SK-N-SH treated with all-trans-retinoic acid at 6 μM for 48 hours (cell line): Measurements from ENCODE around the gene ABLIM1.

ENCODE experiments used
- ATAC-seq: fragments of 200-7000 bp; cut with Tn5 transposase; 3 replicates; pipeline ENCODE4 v1.9.1; 2020; ENCODE audit warnings: mild to moderate bottlenecking, moderate library complexity
- ARNTL ChIP-seq: fragments of 450-650 bp; formaldehyde crosslinking; IDR thresholded peaks from 2 replicates; pipeline ENCODE4 v1.5.0; 2020; ENCODE audit warnings: low read depth, mild to moderate bottlenecking, moderate library complexity, borderline replicate concordance
- BACH2 ChIP-seq: fragments of 250-450 bp; sonication (Bioruptor Pico); IDR thresholded peaks from 2 replicates; pipeline ENCODE4 v1.9.0; 2021; ENCODE audit warnings: mild to moderate bottlenecking, borderline replicate concordance
- ESRRG ChIP-seq: fragments of 250-450 bp; sonication (Bioruptor Pico); IDR thresholded peaks from 2 replicates; pipeline ENCODE4 v1.6.1; 2021; ENCODE audit warnings: mild to moderate bottlenecking
- GLIS3 ChIP-seq: fragments of 250-450 bp; sonication (Bioruptor Pico); IDR thresholded peaks from 2 replicates; pipeline ENCODE4 v1.5.0; 2020; ENCODE audit warnings: mild to moderate bottlenecking, moderate library complexity
- OSR1 ChIP-seq: fragments of 250-450 bp; sonication (Bioruptor Pico); IDR thresholded peaks from 2 replicates; pipeline ENCODE4 v1.8.0; 2022; ENCODE audit warnings: moderate library complexity, mild to moderate bottlenecking, inconsistent platforms
- PPARA ChIP-seq: fragments of 250-450 bp; sonication (Bioruptor Pico); IDR thresholded peaks from 2 replicates; pipeline ENCODE4 v1.5.0; 2020; ENCODE audit warnings: mild to moderate bottlenecking, borderline replicate concordance
- RARB ChIP-seq: fragments of 250-450 bp; sonication (Bioruptor Pico); IDR thresholded peaks from 2 replicates; pipeline ENCODE4 v1.8.0; 2021; ENCODE audit warnings: mild to moderate bottlenecking, moderate library complexity
- TCF4 ChIP-seq: fragments of 250-450 bp; sonication (Bioruptor Pico); IDR thresholded peaks from 2 replicates; pipeline ENCODE4 v1.8.0; 2021; ENCODE audit warnings: mild to moderate bottlenecking, moderate library complexity, borderline replicate concordance
- TOX ChIP-seq: fragments of 250-450 bp; sonication (Bioruptor Pico); IDR thresholded peaks from 2 replicates; pipeline ENCODE4 v1.8.0; 2021; ENCODE audit warnings: mild to moderate bottlenecking, moderate library complexity, borderline replicate concordance
- ZC3H10 ChIP-seq: fragments of 250-450 bp; sonication (Bioruptor Pico); IDR thresholded peaks from 2 replicates; pipeline ENCODE4 v1.5.1; 2021; ENCODE audit warnings: mild to moderate bottlenecking, moderate library complexity
- ZFP3 ChIP-seq: fragments of 250-450 bp; sonication (Bioruptor Pico); IDR thresholded peaks from 2 replicates; pipeline ENCODE4 v1.5.0; 2020; ENCODE audit warnings: mild to moderate bottlenecking, moderate library complexity
- ZNF565 ChIP-seq: fragments of 450-650 bp; formaldehyde crosslinking; conservative IDR thresholded peaks from 2 replicates; pipeline ENCODE4 v1.5.0; 2020; ENCODE audit warnings: low read depth, mild to moderate bottlenecking, moderate library complexity
- ZNF8 ChIP-seq: fragments of 450-650 bp; formaldehyde crosslinking; IDR thresholded peaks from 2 replicates; pipeline ENCODE4 v1.5.0; 2020; ENCODE audit warnings: mild to moderate bottlenecking, moderate library complexity
- TF ChIP-seq, protein P1 (sequence below): fragments of 250-450 bp; sonication (Bioruptor Pico); IDR thresholded peaks from 2 replicates; pipeline ENCODE4 v1.8.0; 2020; ENCODE audit warnings: mild to moderate bottlenecking, moderate library complexity, borderline replicate concordance
- TF ChIP-seq, protein P2 (sequence below): fragments of 250-450 bp; sonication (Bioruptor Pico); IDR thresholded peaks from 2 replicates; pipeline ENCODE4 v1.5.0; 2020; ENCODE audit warnings: mild to moderate bottlenecking, moderate library complexity
- TF ChIP-seq, protein P3 (sequence below): fragments of 250-450 bp; sonication (Bioruptor Pico); IDR thresholded peaks from 2 replicates; pipeline ENCODE4 v1.5.1; 2020; ENCODE audit warnings: low read depth, mild to moderate bottlenecking, moderate library complexity
- TF ChIP-seq, protein P4 (sequence below): fragments of 250-450 bp; sonication (Bioruptor Pico); IDR thresholded peaks from 2 replicates; pipeline ENCODE4 v1.8.0; 2021; ENCODE audit warnings: low read depth, mild to moderate bottlenecking, moderate library complexity, borderline replicate concordance
- TF ChIP-seq, protein P5 (sequence below): fragments of 250-450 bp; sonication (Bioruptor Pico); IDR thresholded peaks from 2 replicates; pipeline ENCODE4 v1.5.1; 2021; ENCODE audit warnings: mild to moderate bottlenecking, moderate library complexity

The ABLIM1 gene

DNA sequence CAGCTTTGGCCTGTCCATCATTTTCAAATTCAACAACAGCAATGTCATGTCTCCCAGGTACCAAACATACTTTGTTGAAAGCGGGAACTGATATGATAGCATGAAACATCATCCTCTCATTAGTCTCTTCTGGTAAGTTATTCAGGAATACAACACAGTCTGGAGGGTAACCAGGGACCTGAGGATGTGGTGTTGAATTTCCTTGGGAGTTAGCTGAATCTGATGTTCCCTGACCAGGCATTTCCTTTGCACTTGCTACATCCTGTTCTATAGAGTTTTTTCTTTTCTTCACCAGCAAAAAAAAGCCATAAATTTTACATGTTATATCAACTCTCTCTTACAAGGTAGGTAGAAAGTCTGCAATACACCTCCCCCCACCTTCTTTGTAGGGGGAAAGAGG, 156.0 kb downstream of the ABLIM1 start:
- ATAC-seq: no peak

DNA sequence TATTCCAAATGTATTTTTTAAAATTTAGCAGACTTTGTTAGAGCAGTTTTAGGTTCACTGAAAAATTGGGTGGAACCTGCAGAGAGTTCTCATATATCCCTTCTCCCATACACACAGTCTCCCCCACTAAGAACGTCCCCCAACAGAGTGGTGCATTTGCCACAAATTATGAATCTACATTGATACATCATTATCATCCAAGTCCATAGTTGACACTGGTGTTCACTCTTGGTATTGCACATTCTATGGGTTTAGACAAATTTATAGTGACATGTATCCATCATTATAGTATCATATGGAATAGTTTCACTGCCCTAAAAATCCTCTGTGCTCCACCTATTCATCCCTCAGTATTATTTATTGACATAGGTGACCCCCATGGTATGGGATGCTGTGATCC, 156.4 kb downstream of the ABLIM1 start:
- no peak for ATAC-seq
- TF ChIP-seq ZFP3 (CRISPR knock-in tag): no peak
- TF ChIP-seq, protein P1, sequence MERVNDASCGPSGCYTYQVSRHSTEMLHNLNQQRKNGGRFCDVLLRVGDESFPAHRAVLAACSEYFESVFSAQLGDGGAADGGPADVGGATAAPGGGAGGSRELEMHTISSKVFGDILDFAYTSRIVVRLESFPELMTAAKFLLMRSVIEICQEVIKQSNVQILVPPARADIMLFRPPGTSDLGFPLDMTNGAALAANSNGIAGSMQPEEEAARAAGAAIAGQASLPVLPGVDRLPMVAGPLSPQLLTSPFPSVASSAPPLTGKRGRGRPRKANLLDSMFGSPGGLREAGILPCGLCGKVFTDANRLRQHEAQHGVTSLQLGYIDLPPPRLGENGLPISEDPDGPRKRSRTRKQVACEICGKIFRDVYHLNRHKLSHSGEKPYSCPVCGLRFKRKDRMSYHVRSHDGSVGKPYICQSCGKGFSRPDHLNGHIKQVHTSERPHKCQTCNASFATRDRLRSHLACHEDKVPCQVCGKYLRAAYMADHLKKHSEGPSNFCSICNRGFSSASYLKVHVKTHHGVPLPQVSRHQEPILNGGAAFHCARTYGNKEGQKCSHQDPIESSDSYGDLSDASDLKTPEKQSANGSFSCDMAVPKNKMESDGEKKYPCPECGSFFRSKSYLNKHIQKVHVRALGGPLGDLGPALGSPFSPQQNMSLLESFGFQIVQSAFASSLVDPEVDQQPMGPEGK: no peak
- TF ChIP-seq BACH2: no peak
- TF ChIP-seq, protein P2, sequence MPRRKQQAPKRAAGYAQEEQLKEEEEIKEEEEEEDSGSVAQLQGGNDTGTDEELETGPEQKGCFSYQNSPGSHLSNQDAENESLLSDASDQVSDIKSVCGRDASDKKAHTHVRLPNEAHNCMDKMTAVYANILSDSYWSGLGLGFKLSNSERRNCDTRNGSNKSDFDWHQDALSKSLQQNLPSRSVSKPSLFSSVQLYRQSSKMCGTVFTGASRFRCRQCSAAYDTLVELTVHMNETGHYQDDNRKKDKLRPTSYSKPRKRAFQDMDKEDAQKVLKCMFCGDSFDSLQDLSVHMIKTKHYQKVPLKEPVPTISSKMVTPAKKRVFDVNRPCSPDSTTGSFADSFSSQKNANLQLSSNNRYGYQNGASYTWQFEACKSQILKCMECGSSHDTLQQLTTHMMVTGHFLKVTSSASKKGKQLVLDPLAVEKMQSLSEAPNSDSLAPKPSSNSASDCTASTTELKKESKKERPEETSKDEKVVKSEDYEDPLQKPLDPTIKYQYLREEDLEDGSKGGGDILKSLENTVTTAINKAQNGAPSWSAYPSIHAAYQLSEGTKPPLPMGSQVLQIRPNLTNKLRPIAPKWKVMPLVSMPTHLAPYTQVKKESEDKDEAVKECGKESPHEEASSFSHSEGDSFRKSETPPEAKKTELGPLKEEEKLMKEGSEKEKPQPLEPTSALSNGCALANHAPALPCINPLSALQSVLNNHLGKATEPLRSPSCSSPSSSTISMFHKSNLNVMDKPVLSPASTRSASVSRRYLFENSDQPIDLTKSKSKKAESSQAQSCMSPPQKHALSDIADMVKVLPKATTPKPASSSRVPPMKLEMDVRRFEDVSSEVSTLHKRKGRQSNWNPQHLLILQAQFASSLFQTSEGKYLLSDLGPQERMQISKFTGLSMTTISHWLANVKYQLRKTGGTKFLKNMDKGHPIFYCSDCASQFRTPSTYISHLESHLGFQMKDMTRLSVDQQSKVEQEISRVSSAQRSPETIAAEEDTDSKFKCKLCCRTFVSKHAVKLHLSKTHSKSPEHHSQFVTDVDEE (CRISPR knock-in tag): no peak

More for the DNA sequence above, 156.0 kb downstream of the ABLIM1 start:
- no peak for TF ChIP-seq OSR1 (CRISPR knock-in tag)
- no peak for TF ChIP-seq ARNTL (CRISPR knock-in tag)
- TF ChIP-seq, protein P2 (CRISPR knock-in tag): no peak
- TF ChIP-seq, protein P3, sequence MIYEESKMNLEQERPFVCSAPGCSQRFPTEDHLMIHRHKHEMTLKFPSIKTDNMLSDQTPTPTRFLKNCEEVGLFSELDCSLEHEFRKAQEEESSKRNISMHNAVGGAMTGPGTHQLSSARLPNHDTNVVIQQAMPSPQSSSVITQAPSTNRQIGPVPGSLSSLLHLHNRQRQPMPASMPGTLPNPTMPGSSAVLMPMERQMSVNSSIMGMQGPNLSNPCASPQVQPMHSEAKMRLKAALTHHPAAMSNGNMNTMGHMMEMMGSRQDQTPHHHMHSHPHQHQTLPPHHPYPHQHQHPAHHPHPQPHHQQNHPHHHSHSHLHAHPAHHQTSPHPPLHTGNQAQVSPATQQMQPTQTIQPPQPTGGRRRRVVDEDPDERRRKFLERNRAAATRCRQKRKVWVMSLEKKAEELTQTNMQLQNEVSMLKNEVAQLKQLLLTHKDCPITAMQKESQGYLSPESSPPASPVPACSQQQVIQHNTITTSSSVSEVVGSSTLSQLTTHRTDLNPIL (CRISPR knock-in tag): no peak
- no peak for TF ChIP-seq TOX (CRISPR knock-in tag)
- TF ChIP-seq, protein P4, sequence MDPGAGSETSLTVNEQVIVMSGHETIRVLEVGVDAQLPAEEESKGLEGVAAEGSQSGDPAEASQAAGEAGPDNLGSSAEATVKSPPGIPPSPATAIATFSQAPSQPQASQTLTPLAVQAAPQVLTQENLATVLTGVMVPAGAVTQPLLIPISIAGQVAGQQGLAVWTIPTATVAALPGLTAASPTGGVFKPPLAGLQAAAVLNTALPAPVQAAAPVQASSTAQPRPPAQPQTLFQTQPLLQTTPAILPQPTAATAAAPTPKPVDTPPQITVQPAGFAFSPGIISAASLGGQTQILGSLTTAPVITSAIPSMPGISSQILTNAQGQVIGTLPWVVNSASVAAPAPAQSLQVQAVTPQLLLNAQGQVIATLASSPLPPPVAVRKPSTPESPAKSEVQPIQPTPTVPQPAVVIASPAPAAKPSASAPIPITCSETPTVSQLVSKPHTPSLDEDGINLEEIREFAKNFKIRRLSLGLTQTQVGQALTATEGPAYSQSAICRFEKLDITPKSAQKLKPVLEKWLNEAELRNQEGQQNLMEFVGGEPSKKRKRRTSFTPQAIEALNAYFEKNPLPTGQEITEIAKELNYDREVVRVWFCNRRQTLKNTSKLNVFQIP (CRISPR knock-in tag): no peak
- TF ChIP-seq RARB: no peak
- no peak for TF ChIP-seq TCF4 (CRISPR knock-in tag)
- no peak for TF ChIP-seq ZC3H10 (CRISPR knock-in tag)
- no peak for TF ChIP-seq PPARA (CRISPR knock-in tag)
- no peak for TF ChIP-seq GLIS3 (CRISPR knock-in tag)
- TF ChIP-seq, protein P5, sequence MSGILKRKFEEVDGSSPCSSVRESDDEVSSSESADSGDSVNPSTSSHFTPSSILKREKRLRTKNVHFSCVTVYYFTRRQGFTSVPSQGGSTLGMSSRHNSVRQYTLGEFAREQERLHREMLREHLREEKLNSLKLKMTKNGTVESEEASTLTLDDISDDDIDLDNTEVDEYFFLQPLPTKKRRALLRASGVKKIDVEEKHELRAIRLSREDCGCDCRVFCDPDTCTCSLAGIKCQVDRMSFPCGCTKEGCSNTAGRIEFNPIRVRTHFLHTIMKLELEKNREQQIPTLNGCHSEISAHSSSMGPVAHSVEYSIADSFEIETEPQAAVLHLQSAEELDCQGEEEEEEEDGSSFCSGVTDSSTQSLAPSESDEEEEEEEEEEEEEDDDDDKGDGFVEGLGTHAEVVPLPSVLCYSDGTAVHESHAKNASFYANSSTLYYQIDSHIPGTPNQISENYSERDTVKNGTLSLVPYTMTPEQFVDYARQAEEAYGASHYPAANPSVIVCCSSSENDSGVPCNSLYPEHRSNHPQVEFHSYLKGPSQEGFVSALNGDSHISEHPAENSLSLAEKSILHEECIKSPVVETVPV: no peak
- TF ChIP-seq ZNF565 (CRISPR knock-in tag): no peak
- TF ChIP-seq, protein P1: no peak
- no peak for TF ChIP-seq ESRRG
- no peak for TF ChIP-seq ZNF8
